MM.1S (cell line): Measurements from ENCODE around the gene TARBP2.
A peak's percentile ranks its signal among the peaks of the same experiment; 100 is the strongest.
"Not testable (repeated sequence)": the region's sequence is repeated elsewhere in the genome, so short reads cannot be mapped to it uniquely, and the experiment has no call there.

Experiments
- DNase-seq: peaks from one replicate; pipeline ENCODE4 v3.0.0-alpha.2; 2015
- H2AFZ ChIP-seq: fragments of 300-600 bp; sonication (generic); 2 replicates; pipeline ENCODE4 v1.6.0; 2016; ENCODE audit warnings: antibody characterized with exemption, low read length
- H3F3A ChIP-seq: fragments of 300-600 bp; sonication (generic); 2 replicates; pipeline ENCODE4 v1.6.1; 2016; ENCODE audit warnings: mild to moderate bottlenecking, antibody characterized with exemption, low read length, moderate library complexity, mixed read lengths; ENCODE audit not compliant: insufficient read depth
- H3K27ac ChIP-seq: fragments of 300-600 bp; sonication (generic); 2 replicates; pipeline ENCODE4 v1.5.1; 2016; ENCODE audit warnings: mild to moderate bottlenecking, low read length
- H3K27me3 ChIP-seq: fragments of 300-600 bp; sonication (generic); replicated peaks from 2 replicates; pipeline ENCODE4 v1.6.0; 2016; ENCODE audit warnings: low read length; ENCODE audit not compliant: insufficient read depth
- H3K36me3 ChIP-seq: fragments of 300-600 bp; sonication (generic); replicated peaks from 2 replicates; pipeline ENCODE4 v1.6.1; 2016; ENCODE audit warnings: mild to moderate bottlenecking, low read length, mixed read lengths; ENCODE audit not compliant: insufficient read depth
- H3K4me1 ChIP-seq: fragments of 300-600 bp; sonication (generic); 2 replicates; pipeline ENCODE4 v1.6.1; 2016; ENCODE audit warnings: low read length, mixed read lengths
- H3K4me2 ChIP-seq: fragments of 300-600 bp; sonication (generic); 2 replicates; pipeline ENCODE4 v1.6.0; 2016; ENCODE audit warnings: low read depth, low read length
- H3K4me3 ChIP-seq: fragments of 300-600 bp; sonication (generic); 2 replicates; pipeline ENCODE4 v1.5.1; 2016; ENCODE audit warnings: low read length, mixed read lengths
- H3K79me2 ChIP-seq: fragments of 300-600 bp; sonication (generic); 2 replicates; pipeline ENCODE4 v1.6.1; 2016; ENCODE audit warnings: mixed run types, low read length, mixed read lengths
- H3K9ac ChIP-seq: fragments of 300-600 bp; sonication (generic); 2 replicates; pipeline ENCODE4 v1.6.1; 2016; ENCODE audit warnings: low read length, mixed read lengths
- H3K9me2 ChIP-seq: fragments of 300-600 bp; sonication (generic); replicated peaks from 2 replicates; pipeline ENCODE4 v1.6.1; 2016; ENCODE audit warnings: mild to moderate bottlenecking, low read length, mixed read lengths; ENCODE audit not compliant: insufficient read depth
- H3K9me3 ChIP-seq: fragments of 300-600 bp; sonication (generic); replicated peaks from 2 replicates; pipeline ENCODE4 v1.6.1; 2016; ENCODE audit warnings: mild to moderate bottlenecking, low read length, mixed read lengths; ENCODE audit not compliant: insufficient read depth
- H4K20me1 ChIP-seq: fragments of 300-600 bp; sonication (generic); 2 replicates; pipeline ENCODE4 v1.6.1; 2016; ENCODE audit warnings: mild to moderate bottlenecking, low read length, moderate library complexity, mixed read lengths; ENCODE audit not compliant: insufficient read depth
- CTCF ChIP-seq: fragments of 300-600 bp; sonication (generic); IDR thresholded peaks from 2 replicates; pipeline ENCODE4 v1.5.1; 2016; ENCODE audit warnings: antibody characterized with exemption, low read length, mixed read lengths
- EZH2 ChIP-seq: fragments of 300-600 bp; sonication (generic); optimal IDR thresholded peaks from 2 replicates; pipeline ENCODE3; 2017; ENCODE audit warnings: low read depth, mild to moderate bottlenecking, antibody characterized with exemption, low read length, mixed read lengths
- EZH2phosphoT487 ChIP-seq: fragments of 300-600 bp; sonication (generic); IDR thresholded peaks from 2 replicates; pipeline ENCODE4 v1.6.1; 2018; ENCODE audit warnings: antibody characterized with exemption, low read length

Gene TARBP2

GRCh38 chr12:53543539-53543938, 42.5 kb downstream of the TARBP2 start:
- no peaks in the 10 kb centered on the region for H4K20me1 ChIP-seq
- peaks cover 9% of the 10 kb centered on the region; the same call in 1 of the 2 replicates for H3F3A ChIP-seq
- no peak for TF ChIP-seq EZH2phosphoT487
- TF ChIP-seq CTCF: peak; percentile 92
- peak overlapping the region; percentile 44 for H3K4me2 ChIP-seq
- H3K4me3 ChIP-seq: no peak overlapping the region
- peaks cover 8% of the 10 kb centered on the region for H3K4me1 ChIP-seq
- H3K27me3 ChIP-seq: no peaks in the 10 kb centered on the region
- H3K9me3 ChIP-seq: no peaks in the 10 kb centered on the region
- H3K27ac ChIP-seq: peak overlapping the region; percentile 47; the same call in 1 of the 2 replicates
- no peaks in the 10 kb centered on the region for H3K79me2 ChIP-seq
- no peaks in the 10 kb centered on the region; the same call in 1 of the 2 replicates for H3K36me3 ChIP-seq
- H3K9ac ChIP-seq: peak overlapping the region; percentile 7; the same call in 1 of the 2 replicates
- no peak overlapping the region for H2AFZ ChIP-seq
- peak; percentile 76 for DNase-seq
- H3K9me2 ChIP-seq: no peaks in the 10 kb centered on the region

GRCh38 chr12:53548354-53548753, 47.3 kb downstream of the TARBP2 start:
- not testable (repeated sequence) for DNase-seq, H3K9ac ChIP-seq, H3K27me3 ChIP-seq, H2AFZ ChIP-seq, H3K4me3 ChIP-seq, H4K20me1 ChIP-seq, H3K79me2 ChIP-seq, H3K9me2 ChIP-seq, H3K4me2 ChIP-seq, H3K27ac ChIP-seq, H3K36me3 ChIP-seq, H3K9me3 ChIP-seq
- peaks cover 34% of the 10 kb centered on the region for H3K4me1 ChIP-seq
- peaks cover 36% of the 10 kb centered on the region for H3F3A ChIP-seq

GRCh38 chr12:53550131-53550530, 49.0 kb downstream of the TARBP2 start:
- not testable (repeated sequence) for H3K9me2 ChIP-seq, DNase-seq, H2AFZ ChIP-seq, H3K79me2 ChIP-seq, H3K36me3 ChIP-seq, H3K4me3 ChIP-seq, H3K9ac ChIP-seq, H3K27me3 ChIP-seq, H3K9me3 ChIP-seq, H3K27ac ChIP-seq, H4K20me1 ChIP-seq
- Histone ChIP-seq H3F3A (peaks cover 34% of the 10 kb centered on the region), H3K4me2 (peak overlapping the region; percentile 61; the same call in 1 of the 2 replicates), H3K4me1 (peaks cover 26% of the 10 kb centered on the region)

- Histone ChIP-seq H3K27me3 (no peaks in the 10 kb centered on the region), H2AFZ (no peak overlapping the region), H3K4me3 (no peak overlapping the region), H4K20me1 (no peaks in the 10 kb centered on the region), H3K27ac (peak overlapping the region; percentile 82; the same call in 1 of the 2 replicates), H3K9me3 (no peaks in the 10 kb centered on the region), H3K9me2 (no peaks in the 10 kb centered on the region), H3K4me1 (peaks cover 26% of the 10 kb centered on the region), H3K36me3 (no peaks in the 10 kb centered on the region), H3K9ac (no peak overlapping the region), H3K79me2 (no peaks in the 10 kb centered on the region), H3F3A (peaks cover 34% of the 10 kb centered on the region), H3K4me2 (peak overlapping the region; percentile 61; the same call in 1 of the 2 replicates)
- TF ChIP-seq EZH2 (no peak), EZH2phosphoT487 (no peak), CTCF (no peak)
- DNase-seq: no peak
Observed at GRCh38 chr12:53550595-53550994, 49.5 kb downstream of the TARBP2 start.
